SK-N-SH treated with all-trans-retinoic acid at 6 μM for 48 hours (cell line): ENCODE results near the gene LPP.

Source experiments
- ATAC-seq: fragments of 200-7000 bp; cut with Tn5 transposase; 3 replicates; pipeline ENCODE4 v1.9.1; 2020; ENCODE audit warnings: mild to moderate bottlenecking, moderate library complexity
- ARNTL ChIP-seq: fragments of 450-650 bp; formaldehyde crosslinking; IDR thresholded peaks from 2 replicates; pipeline ENCODE4 v1.5.0; 2020; ENCODE audit warnings: low read depth, mild to moderate bottlenecking, moderate library complexity, borderline replicate concordance
- BACH2 ChIP-seq: fragments of 250-450 bp; sonication (Bioruptor Pico); IDR thresholded peaks from 2 replicates; pipeline ENCODE4 v1.9.0; 2021; ENCODE audit warnings: mild to moderate bottlenecking, borderline replicate concordance
- CSDC2 ChIP-seq: fragments of 250-450 bp; sonication (Bioruptor Pico); IDR thresholded peaks from 2 replicates; pipeline ENCODE4 v1.5.0; 2020; ENCODE audit warnings: mild to moderate bottlenecking, moderate library complexity
- CSRNP3 ChIP-seq: fragments of 250-450 bp; sonication (Bioruptor Pico); IDR thresholded peaks from 2 replicates; pipeline ENCODE4 v1.5.1; 2021; ENCODE audit warnings: mild to moderate bottlenecking, moderate library complexity
- ESRRG ChIP-seq: fragments of 250-450 bp; sonication (Bioruptor Pico); IDR thresholded peaks from 2 replicates; pipeline ENCODE4 v1.6.1; 2021; ENCODE audit warnings: mild to moderate bottlenecking
- GLIS3 ChIP-seq: fragments of 250-450 bp; sonication (Bioruptor Pico); IDR thresholded peaks from 2 replicates; pipeline ENCODE4 v1.5.0; 2020; ENCODE audit warnings: mild to moderate bottlenecking, moderate library complexity
- ISL1 ChIP-seq: fragments of 250-450 bp; sonication (Bioruptor Pico); IDR thresholded peaks from 2 replicates; pipeline ENCODE4 v2.1.2; 2022; ENCODE audit warnings: mild to moderate bottlenecking, moderate library complexity
- PATZ1 ChIP-seq: fragments of 250-450 bp; sonication (Bioruptor Pico); IDR thresholded peaks from 2 replicates; pipeline ENCODE4 v1.8.0; 2020; ENCODE audit warnings: mild to moderate bottlenecking, moderate library complexity, borderline replicate concordance
- POU6F1 ChIP-seq: fragments of 250-450 bp; sonication (Bioruptor Pico); IDR thresholded peaks from 2 replicates; pipeline ENCODE4 v1.8.0; 2021; ENCODE audit warnings: low read depth, mild to moderate bottlenecking, moderate library complexity, borderline replicate concordance
- PPARA ChIP-seq: fragments of 250-450 bp; sonication (Bioruptor Pico); IDR thresholded peaks from 2 replicates; pipeline ENCODE4 v1.5.0; 2020; ENCODE audit warnings: mild to moderate bottlenecking, borderline replicate concordance
- RARB ChIP-seq: fragments of 250-450 bp; sonication (Bioruptor Pico); IDR thresholded peaks from 2 replicates; pipeline ENCODE4 v1.8.0; 2021; ENCODE audit warnings: mild to moderate bottlenecking, moderate library complexity
- SNAI2 ChIP-seq: fragments of 250-450 bp; sonication (Bioruptor Pico); IDR thresholded peaks from 2 replicates; pipeline ENCODE4 v1.5.0; 2020; ENCODE audit warnings: mild to moderate bottlenecking, moderate library complexity
- TCF4 ChIP-seq: fragments of 250-450 bp; sonication (Bioruptor Pico); IDR thresholded peaks from 2 replicates; pipeline ENCODE4 v1.8.0; 2021; ENCODE audit warnings: mild to moderate bottlenecking, moderate library complexity, borderline replicate concordance
- TOX ChIP-seq: fragments of 250-450 bp; sonication (Bioruptor Pico); IDR thresholded peaks from 2 replicates; pipeline ENCODE4 v1.8.0; 2021; ENCODE audit warnings: mild to moderate bottlenecking, moderate library complexity, borderline replicate concordance
- TSHZ2 ChIP-seq: fragments of 250-450 bp; sonication (Bioruptor Pico); IDR thresholded peaks from 2 replicates; pipeline ENCODE4 v1.5.0; 2020; ENCODE audit warnings: mild to moderate bottlenecking, moderate library complexity
- ZC3H10 ChIP-seq: fragments of 250-450 bp; sonication (Bioruptor Pico); IDR thresholded peaks from 2 replicates; pipeline ENCODE4 v1.5.1; 2021; ENCODE audit warnings: mild to moderate bottlenecking, moderate library complexity
- ZFP3 ChIP-seq: fragments of 250-450 bp; sonication (Bioruptor Pico); IDR thresholded peaks from 2 replicates; pipeline ENCODE4 v1.5.0; 2020; ENCODE audit warnings: mild to moderate bottlenecking, moderate library complexity
- ZFP30 ChIP-seq: fragments of 450-650 bp; formaldehyde crosslinking; IDR thresholded peaks from 2 replicates; pipeline ENCODE4 v1.5.0; 2022; ENCODE audit warnings: mild to moderate bottlenecking, moderate library complexity
- ZNF565 ChIP-seq: fragments of 450-650 bp; formaldehyde crosslinking; conservative IDR thresholded peaks from 2 replicates; pipeline ENCODE4 v1.5.0; 2020; ENCODE audit warnings: low read depth, mild to moderate bottlenecking, moderate library complexity
- ZNF70 ChIP-seq: fragments of 450-650 bp; formaldehyde crosslinking; IDR thresholded peaks from 2 replicates; pipeline ENCODE4 v1.5.0; 2020; ENCODE audit warnings: mild to moderate bottlenecking, moderate library complexity
- ZNF8 ChIP-seq: fragments of 450-650 bp; formaldehyde crosslinking; IDR thresholded peaks from 2 replicates; pipeline ENCODE4 v1.5.0; 2020; ENCODE audit warnings: mild to moderate bottlenecking, moderate library complexity

LPP gene

GRCh38 chr3:188217726-188218125 is 63.8 kb downstream of the LPP start:
- ATAC-seq, result no peak
- no peak for TF ChIP-seq GLIS3 (CRISPR knock-in tag)
- no peak for TF ChIP-seq POU6F1 (CRISPR knock-in tag)
- no peak for TF ChIP-seq ESRRG (CRISPR knock-in tag)
- TF ChIP-seq ZC3H10, result no peak
- TF ChIP-seq RARB (CRISPR knock-in tag), result no peak
- TF ChIP-seq TOX (CRISPR knock-in tag), result no peak
- no peak for TF ChIP-seq ZFP3 (CRISPR knock-in tag)
- no peak for TF ChIP-seq ZNF70 (CRISPR knock-in tag)
- no peak for TF ChIP-seq PPARA
- no peak for TF ChIP-seq ZFP30
- no peak for TF ChIP-seq TCF4 (CRISPR knock-in tag)
- no peak for TF ChIP-seq ZNF8 (CRISPR knock-in tag)
- no peak for TF ChIP-seq TSHZ2
- no peak for TF ChIP-seq PATZ1
- no peak for TF ChIP-seq ZNF565 (CRISPR knock-in tag)

GRCh38 chr3:188218603-188219002 is 64.6 kb downstream of the LPP start:
- ATAC-seq, result no peak
- TF ChIP-seq CSRNP3 (CRISPR knock-in tag) (no peak), POU6F1 (CRISPR knock-in tag) (no peak), ZC3H10 (no peak), PATZ1 (no peak), ZNF8 (CRISPR knock-in tag) (no peak), RARB (CRISPR knock-in tag) (no peak), BACH2 (CRISPR knock-in tag) (no peak), ZFP30 (no peak), TSHZ2 (no peak), ISL1 (CRISPR knock-in tag) (no peak), PPARA (no peak), TCF4 (CRISPR knock-in tag) (no peak), GLIS3 (CRISPR knock-in tag) (no peak), ARNTL (no peak), ESRRG (CRISPR knock-in tag) (no peak), TOX (CRISPR knock-in tag) (no peak), ZFP3 (CRISPR knock-in tag) (no peak), CSDC2 (CRISPR knock-in tag) (no peak), SNAI2 (CRISPR knock-in tag) (no peak)
